ENCODE measurements around the gene TXNDC5.

Gene TXNDC5

GRCh38 chr6:7910654-7911344 is at the start of gene TXNDC5:
Gene TXNDC5 (minus strand): TSS chr6:7910788. CDS start chr6:7910776, 12 bp downstream.
- peak; percentile 66 for DNase-seq (ENCODE audit: low spot score)

GRCh38 chr6:7960141-7960540 is 49.6 kb upstream of the TXNDC5 start:
- DNase-seq (ENCODE audit: low spot score), result no peak

- no peak for DNase-seq (ENCODE audit: low spot score)
Measured at GRCh38 chr6:7959453-7959852, 48.9 kb upstream of the TXNDC5 start.

- DNase-seq (ENCODE audit: low spot score), result no peak
Measured at GRCh38 chr6:7958464-7958863, 47.9 kb upstream of the TXNDC5 start.

- no peak for DNase-seq (ENCODE audit: low spot score)
Measured at GRCh38 chr6:7956257-7956656, 45.7 kb upstream of the TXNDC5 start.

GRCh38 chr6:7954477-7955200 is 44.1 kb upstream of the TXNDC5 start:
- DNase-seq (ENCODE audit: low spot score), result no peak

- no peak for DNase-seq (ENCODE audit: low spot score)
Measured at GRCh38 chr6:7953753-7954152, 43.2 kb upstream of the TXNDC5 start.

- no peak for DNase-seq (ENCODE audit: low spot score)
Measured at GRCh38 chr6:7939864-7940228, 29.3 kb upstream of the TXNDC5 start.

- DNase-seq (ENCODE audit: low spot score), result no peak
Measured at GRCh38 chr6:7939184-7939863, 28.7 kb upstream of the TXNDC5 start.

- no peak for DNase-seq (ENCODE audit: low spot score)
Measured at GRCh38 chr6:7938562-7939183, 28.1 kb upstream of the TXNDC5 start.

- DNase-seq (ENCODE audit: low spot score), result no peak
Measured at GRCh38 chr6:7933794-7934193, 23.2 kb upstream of the TXNDC5 start.

GRCh38 chr6:7932625-7933024 is 22.0 kb upstream of the TXNDC5 start:
- no peak for DNase-seq (ENCODE audit: low spot score)

- DNase-seq (ENCODE audit: low spot score), result no peak
Measured at GRCh38 chr6:7924867-7925266, 14.3 kb upstream of the TXNDC5 start.

- DNase-seq (ENCODE audit: low spot score), result no peak
Measured at GRCh38 chr6:7922596-7922995, 12.0 kb upstream of the TXNDC5 start.

GRCh38 chr6:7921632-7922092 is 11.1 kb upstream of the TXNDC5 start:
- DNase-seq (ENCODE audit: low spot score), result no peak

- no peak for DNase-seq (ENCODE audit: low spot score)
Measured at GRCh38 chr6:7921046-7921445, 10.5 kb upstream of the TXNDC5 start.

GRCh38 chr6:7920425-7920824 is 9.8 kb upstream of the TXNDC5 start:
- no peak for DNase-seq (ENCODE audit: low spot score)

GRCh38 chr6:7919871-7920270 is 9.3 kb upstream of the TXNDC5 start:
- DNase-seq (ENCODE audit: low spot score), result no peak

- DNase-seq (ENCODE audit: low spot score), result no peak
Measured at GRCh38 chr6:7918403-7918802, 7.8 kb upstream of the TXNDC5 start.

- DNase-seq (ENCODE audit: low spot score), result no peak
Measured at GRCh38 chr6:7917729-7918128, 7.1 kb upstream of the TXNDC5 start.

GRCh38 chr6:7916959-7917358 is 6.4 kb upstream of the TXNDC5 start:
- no peak for DNase-seq (ENCODE audit: low spot score)

GRCh38 chr6:7914991-7915789 is 4.6 kb upstream of the TXNDC5 start:
- DNase-seq (ENCODE audit: low spot score), result no peak

Data from hematopoietic multipotent progenitor cell treated with erythropoietin and hydrocortisone succinate and interleukin-3 and kit ligand, for 15 days (in vitro differentiated cells).